ENCODE data around the gene SCAI. TPM values are rescaled to one million over a fixed set of nuclear protein-coding genes. Genes with fewer than 3 reads are reported as not detected.
A peak's percentile ranks its signal among the peaks of the same experiment; 100 is the strongest.

The SCAI gene
- total and polyA plus RNA-seq, 9 of the 15 experiments (the other 6 are each of a cell fraction or from before 2014, with no cell fraction given): 0.70 to 12.4 (median 4.2) TPM

DNA sequence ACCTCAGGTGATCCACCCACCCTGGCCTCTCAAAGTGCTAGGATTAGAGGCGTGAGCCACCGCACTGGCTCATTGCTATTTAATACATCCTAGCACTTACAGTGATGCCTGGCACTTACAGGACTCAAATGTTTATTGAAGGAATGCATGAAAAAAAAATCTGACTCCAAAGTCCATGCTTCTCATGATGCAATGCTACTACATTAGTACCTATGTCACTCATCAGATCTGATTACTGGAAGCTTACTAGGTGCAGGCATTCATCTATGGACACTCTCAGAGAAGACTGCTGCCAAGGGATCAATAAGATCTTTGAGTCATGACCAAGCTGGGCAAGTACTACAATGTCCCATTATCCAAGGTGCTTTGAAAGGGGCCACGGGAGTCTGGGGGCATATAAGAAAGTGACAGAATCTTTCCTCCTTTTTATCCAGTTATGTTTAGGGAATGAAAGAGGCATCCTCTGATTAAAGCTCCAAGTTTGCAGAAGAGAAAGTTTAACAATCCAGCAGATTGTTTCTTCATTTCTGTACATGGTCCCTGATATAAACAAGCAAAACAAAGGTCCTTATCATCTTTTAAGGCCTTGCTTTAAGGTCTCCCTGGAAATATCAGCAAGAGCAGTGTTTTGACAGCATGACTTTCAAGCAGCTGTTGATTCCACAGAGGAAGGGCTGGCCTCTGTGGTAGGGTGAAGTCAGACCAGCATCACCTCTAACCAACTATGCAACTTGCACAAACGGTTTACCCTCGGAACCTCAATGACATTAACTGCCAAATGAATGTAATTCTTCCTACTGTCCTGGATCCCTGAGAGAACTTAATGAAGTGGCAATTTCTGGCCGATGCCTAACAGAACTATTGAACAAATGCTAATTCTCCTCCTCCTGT, 245.5 kb downstream of the SCAI start:
- intact Hi-C loops (cut with micrococcal nuclease): no loop called here
- BruUV-seq (replicated peaks): no TSS peak
- FAIRE-seq: no peak

More for the DNA sequence above, 245.5 kb downstream of the SCAI start:
- no peak for ATAC-seq
- Histone ChIP-seq H3K79me2 (ENCODE audit: control insufficient read depth, insufficient read depth, low read length) (no peaks in the 10 kb centered on the region), H3K9ac (ENCODE audit: insufficient read depth in 1 of 2, low read depth in 2 of 2, low read length in 2 of 2) (no peak overlapping the region), H2AFZ (ENCODE audit: low read depth, low read length) (no peak overlapping the region), H3K27ac (ENCODE audit: extremely low read depth, low read depth, low read length) (no peak overlapping the region), H3K27me3 (ENCODE audit: control insufficient read depth in 2 of 2, insufficient read depth in 2 of 2, low read length in 2 of 2) (no peaks in the 10 kb centered on the region), H4K20me1 (replicated peaks; ENCODE audit: control insufficient read depth, insufficient read depth, low read length) (0 out of 2 replicates have a peak, but pooled peaks cover 3% of the 10 kb centered on the region), H3K36me3 (ENCODE audit: control insufficient read depth, insufficient read depth, low read length) (peaks cover 59% of the 10 kb centered on the region), H3K4me3 (no peak overlapping the region), H3K4me1 (replicated peaks in 1 of 2; ENCODE audit: control insufficient read depth in 2 of 2, insufficient read depth in 2 of 2, low read length in 2 of 2) (peaks cover 14 to 17% of the 10 kb centered on the region in 2 experiments; a peak in 4 of 5 replicates), H3K9me3 (replicated peaks; ENCODE audit: control insufficient read depth, insufficient read depth, low read depth, low read length) (no peaks in the 10 kb centered on the region; the same call in 1 of the 2 replicates), H3K9me1 (ENCODE audit: control insufficient read depth, insufficient read depth, low read length) (no peaks in the 10 kb centered on the region), H3K4me2 (ENCODE audit: insufficient read depth, low read length) (no peak overlapping the region)
- WGBS (ENCODE audit: insufficient coverage, low coverage, missing lambda C conversion rate): 77% methylated on average over 6 of the region's 6 CpGs
- in situ Hi-C loops (cut with MboI): no loop called here
- DNase-seq (ENCODE audit: extremely low read depth in 1 of 4, low spot score in 3 of 4): no peak
- CTCF ChIA-PET (ENCODE audit: low intra/inter-chr PET ratio): no interaction called here
- POLR2A ChIA-PET: interaction anchor here (0.5 to 1.5 kb wide), 3 partner anchors 16 to 51 kb away, joined by 3 to 6 read pairs (median 4); no protein-coding TSS in a partner anchor
- TF ChIP-seq ATF4 (CRISPR knock-in tag; IDR thresholded peaks at IDR 0.05) (no peak), CBFA2T3 (IDR thresholded peaks at IDR 0.05) (0 out of 2 replicates have a peak, but pooled peaks have one; percentile 13)

Data from K562 (cell line).